ENCODE results near the gene NTSR2.

NTSR2 gene

GRCh38 chr2:11708106-11708505, 38.1 kb upstream of the NTSR2 start:
- no peaks in the 10 kb centered on the region for H3K36me3 Mint-ChIP-seq (ENCODE audit: low read depth)
- H3K27ac Mint-ChIP-seq: no peak overlapping the region
- H3K27me3 Mint-ChIP-seq (ENCODE audit: low read depth): peaks cover 13% of the 10 kb centered on the region
- no peak overlapping the region for H3K4me3 Mint-ChIP-seq
- DNase-seq (ENCODE audit: low spot score): no peak
- H3K9me3 Mint-ChIP-seq: peaks cover 4% of the 10 kb centered on the region
- no peaks in the 10 kb centered on the region for H3K4me1 Mint-ChIP-seq (ENCODE audit: low read depth)

GRCh38 chr2:11705711-11706110, 35.7 kb upstream of the NTSR2 start:
- H3K4me1 Mint-ChIP-seq (ENCODE audit: low read depth): no peaks in the 10 kb centered on the region
- peaks cover 4% of the 10 kb centered on the region for H3K9me3 Mint-ChIP-seq
- H3K27ac Mint-ChIP-seq: no peak overlapping the region
- H3K4me3 Mint-ChIP-seq: no peak overlapping the region
- DNase-seq (ENCODE audit: low spot score): no peak
- H3K36me3 Mint-ChIP-seq (ENCODE audit: low read depth): no peaks in the 10 kb centered on the region
- H3K27me3 Mint-ChIP-seq (ENCODE audit: low read depth): peaks cover 8% of the 10 kb centered on the region

GRCh38 chr2:11705063-11705462, 35.1 kb upstream of the NTSR2 start:
- Mint-ChIP-seq H3K9me3 (peaks cover 4% of the 10 kb centered on the region), H3K4me1 (ENCODE audit: low read depth) (no peaks in the 10 kb centered on the region), H3K27me3 (ENCODE audit: low read depth) (peaks cover 7% of the 10 kb centered on the region), H3K27ac (no peak overlapping the region), H3K4me3 (no peak overlapping the region), H3K36me3 (ENCODE audit: low read depth) (no peaks in the 10 kb centered on the region)
- no peak for DNase-seq (ENCODE audit: low spot score)

- H3K9me3 Mint-ChIP-seq: peaks cover 4% of the 10 kb centered on the region
- peaks cover 4% of the 10 kb centered on the region for H3K27me3 Mint-ChIP-seq (ENCODE audit: low read depth)
- no peak overlapping the region for H3K27ac Mint-ChIP-seq
- H3K36me3 Mint-ChIP-seq (ENCODE audit: low read depth): no peaks in the 10 kb centered on the region
- H3K4me1 Mint-ChIP-seq (ENCODE audit: low read depth): no peaks in the 10 kb centered on the region
- H3K4me3 Mint-ChIP-seq: no peak overlapping the region
- no peak for DNase-seq (ENCODE audit: low spot score)
Observed at GRCh38 chr2:11703700-11704099, 33.7 kb upstream of the NTSR2 start.

GRCh38 chr2:11702946-11703345, 33.0 kb upstream of the NTSR2 start:
- Mint-ChIP-seq H3K4me3 (no peak overlapping the region), H3K27me3 (ENCODE audit: low read depth) (peaks cover 4% of the 10 kb centered on the region), H3K27ac (no peak overlapping the region), H3K9me3 (peaks cover 4% of the 10 kb centered on the region), H3K36me3 (ENCODE audit: low read depth) (no peaks in the 10 kb centered on the region), H3K4me1 (ENCODE audit: low read depth) (no peaks in the 10 kb centered on the region)
- DNase-seq (ENCODE audit: low spot score): no peak

DNA sequence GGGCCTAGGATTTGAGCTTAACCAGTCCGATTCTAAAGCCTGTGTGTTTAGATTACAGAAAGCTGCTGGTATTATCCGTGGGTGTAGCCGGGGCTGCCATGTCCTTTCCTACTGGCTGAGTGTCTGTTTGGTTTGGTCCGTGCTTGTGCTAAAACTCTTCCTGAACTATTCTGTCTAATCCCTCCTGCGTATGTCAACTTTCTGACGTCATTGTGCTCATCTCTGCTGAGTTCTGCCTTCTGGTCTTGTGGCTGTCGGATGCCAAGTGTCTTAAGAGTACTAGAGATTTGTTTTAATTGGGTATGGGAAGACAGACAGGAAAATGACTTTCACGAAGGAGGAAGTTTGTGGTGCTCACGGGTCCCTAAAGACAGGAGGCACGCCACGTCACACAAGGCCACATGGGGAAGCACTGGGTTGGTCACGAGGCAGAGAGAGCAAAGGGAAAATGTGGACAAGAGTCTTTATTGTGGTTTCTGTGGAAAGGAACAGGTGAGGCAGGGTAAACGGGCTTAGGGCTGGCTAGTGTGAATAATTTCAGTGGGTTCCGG, 31.8 kb upstream of the NTSR2 start:
- Mint-ChIP-seq H3K27ac (no peak overlapping the region), H3K4me3 (no peak overlapping the region), H3K9me3 (peaks cover 4% of the 10 kb centered on the region), H3K36me3 (ENCODE audit: low read depth) (no peaks in the 10 kb centered on the region), H3K27me3 (ENCODE audit: low read depth) (peaks cover 4% of the 10 kb centered on the region), H3K4me1 (ENCODE audit: low read depth) (no peaks in the 10 kb centered on the region)
- no peak for DNase-seq (ENCODE audit: low spot score)

- no peak for DNase-seq (ENCODE audit: low spot score)
- H3K4me3 Mint-ChIP-seq: no peak overlapping the region
- peaks cover 6% of the 10 kb centered on the region for H3K27me3 Mint-ChIP-seq (ENCODE audit: low read depth)
- H3K9me3 Mint-ChIP-seq: peaks cover 4% of the 10 kb centered on the region
- H3K4me1 Mint-ChIP-seq (ENCODE audit: low read depth): no peaks in the 10 kb centered on the region
- H3K36me3 Mint-ChIP-seq (ENCODE audit: low read depth): no peaks in the 10 kb centered on the region
- H3K27ac Mint-ChIP-seq: no peak overlapping the region
Observed at GRCh38 chr2:11701206-11701605, 31.2 kb upstream of the NTSR2 start.

DNA sequence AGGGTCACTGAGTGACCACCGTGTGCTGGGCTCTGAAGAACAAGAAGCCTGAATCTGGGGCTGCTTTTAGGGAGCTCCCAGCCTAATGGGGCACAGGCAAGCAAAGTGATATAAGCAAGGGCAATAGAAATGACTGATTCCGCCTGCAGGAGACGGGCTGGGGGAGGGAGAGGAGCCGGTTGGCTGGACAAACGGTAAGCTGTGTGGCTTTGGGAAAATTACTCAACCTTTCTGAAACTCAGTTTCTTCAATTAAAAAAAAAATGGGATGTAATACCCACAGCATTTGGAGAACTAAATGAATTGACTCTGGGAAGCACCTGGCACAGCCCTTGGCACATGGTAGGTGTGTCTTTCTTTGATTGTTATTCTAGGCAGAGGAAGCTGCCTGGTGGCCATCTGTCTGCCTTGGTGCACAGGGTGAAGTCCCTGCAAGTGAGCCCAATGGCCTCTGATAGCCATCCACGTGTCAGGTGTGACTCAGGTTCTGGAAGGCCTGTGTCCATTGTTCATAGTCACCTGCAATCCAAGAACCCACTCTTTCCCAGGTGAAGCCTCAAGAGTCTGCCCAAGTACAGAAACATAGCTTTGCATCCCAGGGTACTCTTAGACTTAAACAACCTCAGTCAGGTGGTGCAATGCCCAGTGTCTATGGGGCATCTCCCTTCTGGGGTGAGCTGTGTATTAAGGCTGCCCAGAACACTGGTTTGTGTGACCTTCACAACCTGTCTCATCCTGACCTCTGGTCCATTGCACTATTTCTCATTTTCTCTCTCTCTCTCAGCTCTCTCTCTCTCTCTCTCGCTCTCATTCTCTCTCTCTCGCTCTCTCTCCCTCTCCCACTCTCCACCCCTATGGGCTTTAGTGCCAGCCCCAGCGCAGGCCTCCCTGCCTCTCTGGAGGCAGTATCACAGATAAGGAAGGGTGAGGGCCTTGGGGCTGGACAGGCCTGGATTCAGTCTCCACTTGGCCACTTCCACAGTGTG, 30.0 kb upstream of the NTSR2 start:
- DNase-seq (ENCODE audit: low spot score): no peak
- no peak overlapping the region for H3K4me3 Mint-ChIP-seq
- no peaks in the 10 kb centered on the region for H3K36me3 Mint-ChIP-seq (ENCODE audit: low read depth)
- H3K4me1 Mint-ChIP-seq (ENCODE audit: low read depth): no peaks in the 10 kb centered on the region
- no peak overlapping the region for H3K27ac Mint-ChIP-seq
- peaks cover 4% of the 10 kb centered on the region for H3K27me3 Mint-ChIP-seq (ENCODE audit: low read depth)
- H3K9me3 Mint-ChIP-seq: no peaks in the 10 kb centered on the region

DNA sequence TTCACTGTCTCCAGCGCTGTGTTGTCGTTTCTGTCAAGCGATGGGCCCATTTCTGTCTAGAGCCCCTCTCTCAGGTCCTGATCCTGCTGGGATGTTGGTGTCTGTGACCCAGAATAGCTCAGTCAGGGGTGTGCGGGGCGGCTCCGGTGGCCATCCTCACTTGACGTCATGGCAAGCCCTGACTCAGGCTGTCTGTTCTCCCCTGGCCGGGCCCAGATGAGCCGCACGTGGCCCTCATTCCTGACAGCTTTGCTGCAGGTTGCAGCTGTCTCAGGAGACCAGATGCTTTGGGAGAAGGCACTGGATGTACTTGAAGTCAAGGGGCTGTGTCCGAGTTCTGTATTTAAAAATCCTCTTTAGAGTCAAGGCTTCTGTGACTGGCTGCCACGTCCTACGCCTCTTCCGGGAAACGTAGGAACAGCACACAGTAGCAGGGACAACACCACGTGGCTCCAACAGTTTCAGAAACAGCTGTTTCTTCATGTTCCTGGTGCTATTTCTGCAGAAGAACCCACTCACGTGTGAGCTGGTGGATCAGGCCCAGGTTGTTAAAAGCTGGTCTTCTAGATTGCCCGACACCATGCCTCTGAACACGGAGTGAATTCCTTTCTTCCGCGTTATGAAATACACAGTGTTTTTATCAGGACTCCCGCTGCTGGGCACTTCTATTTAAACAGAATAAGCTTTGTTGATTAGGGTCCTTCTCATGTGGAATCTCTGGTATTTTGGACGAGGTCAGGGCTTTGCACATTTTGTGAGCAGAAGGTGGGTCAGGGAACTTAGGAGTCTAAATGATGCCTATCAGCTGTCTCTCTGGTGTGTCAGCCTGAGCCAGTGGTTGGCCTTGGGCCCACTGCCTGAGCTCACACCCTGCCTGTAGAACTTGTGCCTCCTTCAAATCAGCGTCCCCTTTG, 28.3 kb upstream of the NTSR2 start:
- no peaks in the 10 kb centered on the region for H3K36me3 Mint-ChIP-seq (ENCODE audit: low read depth)
- H3K27me3 Mint-ChIP-seq (ENCODE audit: low read depth): peaks cover 4% of the 10 kb centered on the region
- no peaks in the 10 kb centered on the region for H3K4me1 Mint-ChIP-seq (ENCODE audit: low read depth)
- H3K9me3 Mint-ChIP-seq: no peaks in the 10 kb centered on the region
- DNase-seq (ENCODE audit: low spot score): no peak
- H3K4me3 Mint-ChIP-seq: no peak overlapping the region
- no peak overlapping the region for H3K27ac Mint-ChIP-seq

- no peak for DNase-seq (ENCODE audit: low spot score)
- Mint-ChIP-seq H3K4me3 (no peak overlapping the region), H3K9me3 (no peaks in the 10 kb centered on the region), H3K27ac (no peak overlapping the region), H3K36me3 (ENCODE audit: low read depth) (no peaks in the 10 kb centered on the region), H3K27me3 (ENCODE audit: low read depth) (peaks cover 4% of the 10 kb centered on the region), H3K4me1 (ENCODE audit: low read depth) (peaks cover 2% of the 10 kb centered on the region)
Observed at GRCh38 chr2:11697103-11697871, 27.3 kb upstream of the NTSR2 start.

GRCh38 chr2:11696736-11697102, 26.7 kb upstream of the NTSR2 start:
- H3K27me3 Mint-ChIP-seq (ENCODE audit: low read depth): peaks cover 4% of the 10 kb centered on the region
- DNase-seq (ENCODE audit: low spot score): no peak
- H3K27ac Mint-ChIP-seq: no peak overlapping the region
- H3K9me3 Mint-ChIP-seq: no peaks in the 10 kb centered on the region
- no peaks in the 10 kb centered on the region for H3K36me3 Mint-ChIP-seq (ENCODE audit: low read depth)
- peaks cover 2% of the 10 kb centered on the region for H3K4me1 Mint-ChIP-seq (ENCODE audit: low read depth)
- H3K4me3 Mint-ChIP-seq: no peak overlapping the region

- Mint-ChIP-seq H3K36me3 (ENCODE audit: low read depth) (no peaks in the 10 kb centered on the region), H3K27ac (no peak overlapping the region), H3K9me3 (no peaks in the 10 kb centered on the region), H3K4me1 (ENCODE audit: low read depth) (peaks cover 2% of the 10 kb centered on the region), H3K4me3 (no peak overlapping the region), H3K27me3 (ENCODE audit: low read depth) (peaks cover 4% of the 10 kb centered on the region)
- no peak for DNase-seq (ENCODE audit: low spot score)
Observed at GRCh38 chr2:11695576-11695975, 25.6 kb upstream of the NTSR2 start.

- DNase-seq (ENCODE audit: low spot score): peak; percentile 44
- no peaks in the 10 kb centered on the region for H3K36me3 Mint-ChIP-seq (ENCODE audit: low read depth)
- peaks cover 9% of the 10 kb centered on the region for H3K4me1 Mint-ChIP-seq (ENCODE audit: low read depth)
- H3K27me3 Mint-ChIP-seq (ENCODE audit: low read depth): peaks cover 7% of the 10 kb centered on the region
- H3K9me3 Mint-ChIP-seq: no peaks in the 10 kb centered on the region
- no peak overlapping the region for H3K27ac Mint-ChIP-seq
- no peak overlapping the region for H3K4me3 Mint-ChIP-seq
Observed at GRCh38 chr2:11692966-11693521, 23.0 kb upstream of the NTSR2 start.

Measured in T-helper 2 cell treated with Interferon-gamma antibody and Interleukin-4, amounts not matched to agents 5 μg/mL and 100 μg/mL, for 36 hours (primary cell).